Measurements from ENCODE around the gene EVPL.
"Not testable (repeated sequence)": the region's sequence is repeated elsewhere in the genome, so short reads cannot be mapped to it uniquely, and the experiment has no call there.

EVPL gene

DNA sequence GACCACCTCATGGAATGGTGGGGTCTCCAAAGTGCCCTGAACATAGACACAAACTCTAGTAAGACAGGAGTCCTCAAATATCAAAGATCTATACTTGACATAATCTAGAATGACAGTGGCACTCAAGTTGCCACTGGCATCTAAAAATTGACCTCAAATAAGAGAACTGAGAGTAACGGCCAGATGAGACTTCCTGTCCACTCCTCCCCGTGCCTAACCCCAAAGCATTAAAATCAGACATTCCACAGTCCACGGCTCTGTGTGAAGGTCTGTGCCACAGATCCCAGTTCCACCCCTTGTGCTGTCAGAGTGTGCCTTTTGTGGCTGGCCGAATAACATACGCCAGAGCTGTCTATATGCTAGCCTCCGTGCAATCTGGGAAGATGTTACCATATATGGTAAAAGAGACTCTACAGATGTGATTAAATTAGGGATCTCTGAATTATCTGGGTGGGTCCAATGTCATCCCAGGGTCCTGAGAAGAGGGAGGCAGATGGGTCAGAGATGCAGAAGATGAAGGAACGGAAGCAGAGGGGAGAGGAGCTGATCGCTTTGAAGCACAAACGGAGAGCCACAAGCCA is 21.0 kb upstream of the EVPL start:
- DNase-seq (ENCODE audit: low read depth, low spot score): no peak

DNA sequence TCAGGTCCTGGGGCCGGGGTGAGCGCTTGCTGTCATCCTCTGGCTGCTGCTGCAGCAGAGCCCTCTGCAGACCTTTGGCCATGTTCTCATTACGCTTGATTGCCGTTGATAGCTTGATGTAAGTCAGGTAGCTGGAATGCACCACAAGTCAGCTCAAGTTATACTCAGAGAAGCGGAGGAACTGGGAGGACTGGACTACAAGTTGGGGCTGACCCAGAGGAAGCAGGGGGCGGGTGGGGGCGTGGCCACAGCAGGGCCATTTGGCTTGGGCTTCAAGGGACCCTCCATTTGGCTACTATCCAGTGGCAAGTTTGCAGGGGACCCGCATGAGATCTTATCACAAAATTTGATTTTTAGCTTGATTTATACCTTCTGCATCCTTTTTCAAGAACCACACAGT is 19.0 kb upstream of the EVPL start:
- no peak for DNase-seq (ENCODE audit: low read depth, low spot score)

DNA sequence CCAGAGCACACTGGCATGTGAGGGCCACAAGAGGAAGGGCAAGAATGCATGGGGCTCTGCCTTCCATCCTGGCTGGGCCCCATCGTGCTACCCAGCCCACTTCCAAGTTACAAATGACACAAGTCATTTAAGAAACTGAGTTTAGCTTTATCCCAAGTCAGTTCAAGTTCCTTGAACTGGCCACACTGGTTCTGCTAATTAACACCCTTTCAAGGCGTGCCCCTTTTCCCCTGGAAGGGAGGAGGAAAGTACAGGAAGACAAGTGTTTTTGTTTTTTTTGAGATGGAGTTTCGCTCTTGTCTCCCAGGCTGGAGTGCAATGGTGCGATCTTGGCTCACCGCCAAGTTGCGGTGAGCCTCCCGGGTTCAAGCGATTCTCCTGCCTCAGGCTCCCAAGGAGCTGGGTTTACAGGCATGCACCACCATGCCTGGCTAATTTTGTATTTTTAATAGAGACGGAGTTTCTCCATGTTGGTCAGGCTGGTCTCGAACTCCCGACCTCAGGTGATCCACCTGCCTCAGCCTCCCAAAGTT is 17.4 kb upstream of the EVPL start:
- not testable (repeated sequence) for DNase-seq (ENCODE audit: low read depth, low spot score)

DNA sequence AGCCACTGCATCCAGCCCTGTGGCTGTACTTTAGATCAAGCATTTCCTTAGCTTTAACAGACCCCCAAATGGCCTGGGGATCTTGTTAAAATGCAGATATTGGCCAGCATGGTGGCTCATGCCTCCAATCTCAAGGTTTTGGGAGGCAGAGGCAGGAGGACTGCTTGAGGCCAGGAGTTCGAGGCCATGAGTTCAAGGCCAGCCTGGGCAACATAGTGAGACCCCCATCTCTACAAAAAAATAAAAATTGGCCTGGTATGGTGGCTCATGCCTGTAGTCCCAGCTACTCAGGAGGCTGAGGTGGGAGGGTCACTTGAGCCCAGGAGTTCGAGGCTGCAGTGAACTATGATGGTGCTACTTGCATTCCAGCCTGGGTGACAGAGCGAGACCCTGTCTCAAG is 15.8 kb upstream of the EVPL start:
- not testable (repeated sequence) for DNase-seq (ENCODE audit: low read depth, low spot score)

DNA sequence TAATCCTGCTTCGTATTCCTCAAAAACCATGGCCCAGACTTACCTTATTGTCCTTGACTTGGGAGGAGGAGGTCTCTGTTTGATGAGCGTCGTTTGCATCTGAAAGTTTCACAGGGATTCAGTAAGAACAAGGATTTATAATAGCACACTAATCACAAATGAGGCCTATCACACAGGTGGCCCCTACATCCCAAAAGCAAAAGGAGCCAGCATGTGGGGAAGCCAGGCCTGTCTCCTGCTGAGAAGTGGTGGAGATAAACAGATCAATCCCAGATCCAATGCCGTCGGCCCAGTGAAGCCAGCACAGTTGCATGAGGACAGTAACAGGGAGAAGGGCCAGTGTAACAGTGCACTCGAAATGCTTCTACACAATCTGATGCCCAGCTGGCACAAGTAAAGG is 13.3 kb upstream of the EVPL start:
- DNase-seq (ENCODE audit: low read depth, low spot score): no peak

DNA sequence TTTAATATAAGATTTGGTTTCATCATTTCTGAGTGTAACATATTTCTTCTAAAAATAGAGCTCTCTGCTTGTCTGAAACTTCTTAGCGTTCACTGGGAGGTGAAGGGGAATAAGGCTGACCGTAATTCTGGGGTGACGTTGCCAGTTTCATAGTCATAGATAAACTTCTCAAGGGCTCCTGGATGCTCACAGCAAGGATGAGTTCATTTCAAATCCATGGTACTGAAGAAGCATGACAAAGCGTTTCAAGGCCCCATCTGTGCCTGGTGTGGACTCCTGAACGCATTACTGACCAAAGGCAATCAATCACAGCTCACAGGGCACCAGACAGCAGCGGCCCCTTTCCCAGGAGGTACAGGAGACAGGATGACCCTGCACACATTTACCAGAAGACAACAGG is 12.0 kb upstream of the EVPL start:
- no peak for DNase-seq (ENCODE audit: low read depth, low spot score)

DNA sequence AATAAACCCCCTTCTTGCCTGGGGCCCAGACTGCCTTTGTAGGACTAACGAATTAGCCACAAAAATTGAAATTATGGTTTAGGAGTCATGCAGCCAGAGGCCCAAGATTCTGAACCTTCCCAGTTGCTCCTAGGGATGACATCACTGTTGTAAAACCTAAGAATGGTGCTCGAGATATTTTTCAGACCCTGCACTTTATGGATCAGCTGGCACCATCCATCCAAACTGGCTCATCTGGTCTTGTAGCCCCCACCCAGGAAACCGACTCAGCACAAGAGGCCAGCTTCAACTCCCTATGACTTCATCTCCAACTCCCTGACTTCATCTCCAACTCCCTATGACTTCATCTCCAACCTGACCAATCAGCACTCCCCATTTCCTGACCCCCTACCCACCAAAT is 10.9 kb upstream of the EVPL start:
- DNase-seq (ENCODE audit: low read depth, low spot score): no peak

DNA sequence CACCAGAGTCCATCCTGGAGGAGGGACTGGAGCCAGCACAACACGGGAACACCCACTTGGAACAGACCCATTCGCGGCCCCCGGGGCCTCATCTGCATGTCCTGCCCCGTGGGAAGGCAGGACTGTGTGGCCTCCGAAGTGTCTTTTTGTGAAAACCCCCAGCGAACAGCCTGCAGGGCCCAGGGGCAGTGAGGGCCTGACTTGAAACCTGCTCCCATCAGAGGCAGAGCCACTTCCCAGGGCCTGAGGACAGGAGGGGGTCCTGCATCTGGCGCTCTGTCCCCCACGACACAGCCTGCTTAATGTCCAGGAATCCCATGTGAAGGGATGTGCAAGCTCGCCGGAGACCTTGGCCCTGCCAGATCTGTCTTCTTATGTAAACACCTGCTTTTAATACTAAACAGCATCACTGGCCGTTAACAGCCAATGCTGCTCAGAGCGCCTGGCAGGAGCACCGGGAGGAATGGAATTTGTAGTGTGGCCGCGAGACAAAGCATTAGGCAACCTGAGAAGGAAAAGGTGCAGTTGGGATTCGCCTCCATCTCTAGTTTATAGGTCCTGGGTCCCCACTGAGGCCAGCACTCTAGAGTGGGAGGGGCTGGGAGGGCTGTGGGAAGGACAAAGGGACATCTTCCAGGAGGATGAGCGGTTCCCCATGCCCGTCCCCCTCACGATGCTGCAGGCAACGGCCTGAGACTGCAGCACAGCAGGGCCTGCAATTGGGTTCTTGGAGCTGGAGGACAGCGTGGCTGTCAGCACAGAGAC is 9.6 kb upstream of the EVPL start:
- DNase-seq (ENCODE audit: low read depth, low spot score): no peak

DNA sequence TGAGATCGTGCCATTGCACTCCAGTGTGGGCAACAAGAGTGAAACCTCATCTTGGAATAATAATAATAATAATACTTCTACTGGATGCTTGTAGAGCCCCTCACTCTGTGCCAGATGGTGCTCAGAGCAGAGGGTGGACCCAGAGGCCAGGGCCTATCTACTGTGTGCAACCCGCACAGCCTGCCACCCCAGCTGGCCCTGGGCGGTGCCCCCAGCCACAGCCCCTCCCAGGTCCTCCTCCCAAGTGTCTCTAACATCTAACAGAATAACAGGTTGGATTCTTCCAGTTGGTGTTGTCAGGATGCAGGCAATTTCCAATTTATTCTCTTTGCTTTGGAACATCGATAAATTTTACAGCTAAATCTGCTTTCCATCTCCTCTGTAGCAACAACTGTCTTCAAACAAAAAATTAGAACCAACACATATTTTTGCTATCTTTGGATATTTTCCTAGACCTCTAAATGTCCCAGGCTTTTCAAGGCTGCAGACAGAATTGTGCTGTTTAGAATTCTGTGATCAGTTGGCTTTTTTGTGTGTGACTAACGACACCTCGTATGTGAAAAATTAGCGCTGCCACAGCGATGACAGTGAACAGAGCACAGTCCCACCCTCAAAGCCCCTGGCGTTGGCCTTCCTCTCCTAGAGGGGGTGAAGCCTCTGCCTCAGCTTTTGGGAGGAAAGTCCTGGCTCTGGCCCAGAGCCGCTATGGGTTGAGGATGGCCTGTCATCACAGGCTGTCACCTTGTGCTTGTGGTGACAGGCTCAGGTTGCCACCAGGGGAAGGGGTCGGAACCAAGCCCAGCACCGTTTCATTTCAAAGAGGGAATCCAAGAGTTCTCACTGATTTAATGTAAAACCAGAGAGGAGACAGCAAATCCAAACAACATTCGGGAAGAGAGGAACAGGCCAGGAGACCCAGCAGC is 7.6 kb upstream of the EVPL start:
- no peak for DNase-seq (ENCODE audit: low read depth, low spot score)

DNA sequence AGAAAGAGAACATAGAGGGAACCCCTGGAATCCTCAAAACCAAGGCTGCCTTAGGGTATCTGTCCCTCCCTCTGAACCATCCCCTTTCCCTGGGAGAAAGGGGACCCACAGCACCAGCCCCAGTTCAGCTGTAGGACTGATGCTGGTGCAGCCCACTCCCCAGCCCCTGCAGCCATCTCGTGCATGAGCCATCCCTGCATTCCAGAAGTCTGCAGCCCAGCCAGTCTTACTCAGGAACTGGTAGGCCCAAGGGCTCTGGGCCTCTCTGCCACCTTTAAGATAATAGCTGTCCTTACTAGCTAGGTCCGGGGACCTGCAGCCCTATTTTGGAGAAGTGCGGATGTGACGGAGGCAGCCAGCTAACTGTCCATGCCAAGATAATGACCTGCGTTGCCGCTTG is 6.0 kb upstream of the EVPL start:
- no peak for DNase-seq (ENCODE audit: low read depth, low spot score)

DNA sequence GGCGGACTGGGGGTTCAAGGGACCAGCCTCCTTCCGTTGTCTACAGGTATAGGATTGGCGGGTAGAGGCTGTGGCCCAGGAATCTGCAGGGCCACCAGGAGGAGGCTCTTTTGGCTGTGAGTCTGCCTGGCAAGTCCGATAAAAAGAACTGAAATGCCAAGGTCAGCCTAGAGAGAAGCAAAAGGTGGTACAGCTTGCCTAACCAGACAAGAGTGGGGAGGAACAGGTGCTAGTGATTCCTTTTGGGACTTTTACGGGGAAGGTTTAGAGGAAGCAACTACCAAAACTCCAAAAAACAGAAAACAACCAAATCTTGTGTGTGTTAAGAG is 5.6 kb upstream of the EVPL start:
- no peak for DNase-seq (ENCODE audit: low read depth, low spot score)

DNA sequence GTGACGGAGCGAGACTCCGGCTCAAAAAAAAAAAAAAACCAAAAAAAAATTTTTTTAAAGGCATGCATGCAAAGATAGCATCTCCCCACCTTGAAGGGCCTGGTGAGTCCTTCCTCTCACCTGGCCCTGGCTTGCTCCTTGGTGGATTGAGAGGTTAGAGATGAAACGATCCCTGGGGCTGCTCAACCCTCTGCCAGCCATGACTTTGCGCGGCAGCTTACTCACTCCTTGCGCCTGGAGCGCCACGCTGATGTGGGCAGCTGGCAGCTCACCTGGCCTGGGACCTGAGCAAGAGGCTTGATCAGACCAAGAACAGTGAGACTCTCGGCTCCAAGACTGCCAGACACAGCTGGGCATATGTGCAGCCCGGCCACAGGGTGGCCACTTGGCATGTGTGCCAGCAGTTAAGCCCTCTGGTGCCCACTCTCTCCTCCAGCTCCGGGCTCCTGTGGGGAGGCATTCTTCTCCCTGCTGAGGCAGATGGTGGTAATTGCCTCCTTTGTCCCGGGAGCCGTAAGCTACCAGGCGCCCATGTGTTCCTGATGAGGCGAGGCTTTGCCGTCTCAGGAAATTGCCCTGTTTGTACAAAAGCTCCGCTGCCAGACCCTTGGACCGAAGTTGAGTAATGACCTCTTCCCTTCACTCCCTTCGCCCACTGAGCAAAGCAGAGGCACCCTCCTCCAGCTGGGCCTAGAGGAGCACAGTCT is 5.1 kb upstream of the EVPL start:
- DNase-seq (ENCODE audit: low read depth, low spot score): no peak

DNA sequence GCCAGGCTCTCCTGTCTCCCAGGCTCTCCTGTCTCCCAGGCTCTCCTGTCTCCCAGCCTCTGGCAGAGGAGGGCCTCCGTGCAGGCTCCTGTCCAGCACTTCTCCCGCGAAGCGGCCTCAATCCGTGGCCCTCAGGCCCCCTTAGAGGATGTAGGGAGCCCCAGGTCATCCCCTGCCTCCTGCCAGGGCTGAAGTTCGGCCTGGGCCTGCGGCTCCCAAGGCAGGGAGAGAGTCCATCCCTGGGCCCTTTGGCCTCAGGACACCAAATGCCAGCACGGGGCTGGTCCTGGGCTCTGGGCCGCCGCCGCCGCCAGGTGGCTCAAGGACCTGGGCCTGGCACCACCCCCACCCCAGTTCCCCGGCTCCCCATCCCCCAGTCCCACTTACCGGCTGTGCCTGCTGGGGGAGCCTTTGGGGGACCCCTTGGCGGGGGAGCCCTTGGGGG is 370 bp downstream of the EVPL start:
- no peak for DNase-seq (ENCODE audit: low read depth, low spot score)

DNA sequence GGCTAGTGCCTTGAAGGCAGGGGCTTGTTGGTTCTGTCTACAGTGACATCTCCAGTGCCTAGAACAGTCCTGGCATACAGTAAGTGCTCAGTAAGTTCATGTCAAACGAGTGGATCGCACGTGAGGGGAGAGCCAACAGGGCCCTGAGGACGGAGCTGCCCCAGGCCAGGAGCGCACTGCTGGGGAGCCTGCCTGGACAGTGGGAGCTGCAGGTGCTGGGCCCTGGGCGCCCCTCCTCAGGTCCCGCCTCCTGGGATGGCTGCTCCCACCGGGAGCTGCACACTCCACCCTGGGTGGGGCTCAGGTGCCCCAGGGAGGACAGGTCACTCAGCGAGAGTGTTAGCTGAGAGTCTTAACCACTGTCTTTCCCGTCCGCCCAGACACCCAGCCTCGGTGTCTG is 1.8 kb downstream of the EVPL start:
- no peak for DNase-seq (ENCODE audit: low read depth, low spot score)

DNA sequence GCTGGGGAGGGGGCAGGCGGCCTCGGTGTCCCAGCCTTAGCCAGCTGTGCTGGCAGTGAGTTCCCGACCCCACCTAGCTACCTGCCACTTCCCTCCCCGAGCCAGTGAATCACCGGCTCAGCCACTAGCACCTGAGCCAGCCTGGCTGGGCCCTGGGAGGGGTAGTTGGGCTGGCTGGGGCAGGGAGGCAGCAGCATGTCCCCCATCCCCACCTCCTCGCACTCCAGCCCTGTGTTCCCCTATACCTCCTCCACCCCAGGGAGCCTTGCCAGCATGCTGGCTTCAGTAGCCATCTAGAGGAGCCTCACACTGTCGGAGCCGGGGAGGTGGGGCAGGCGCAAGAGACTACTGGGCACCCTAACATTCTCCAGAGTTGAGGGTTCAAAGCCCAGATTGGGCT is 2.8 kb downstream of the EVPL start:
- no peak for DNase-seq (ENCODE audit: low read depth, low spot score)

DNA sequence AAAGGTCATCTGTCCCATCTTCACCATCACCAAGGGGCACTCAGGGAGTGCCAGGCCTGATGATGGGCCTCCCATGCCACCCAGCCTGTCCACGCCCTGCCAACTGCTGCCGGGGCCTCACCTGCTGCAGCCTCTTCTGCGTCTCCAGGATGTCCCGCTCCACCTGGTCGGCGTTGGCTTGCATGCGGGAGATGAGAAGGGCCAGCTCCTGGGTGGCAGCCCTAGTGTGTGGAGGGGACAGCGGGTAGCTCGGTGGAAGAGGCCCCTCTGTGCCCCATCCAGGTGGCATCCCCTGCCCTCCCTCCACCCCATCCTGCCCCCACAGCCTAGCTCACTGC is 3.2 kb downstream of the EVPL start:
- DNase-seq (ENCODE audit: low read depth, low spot score): no peak

DNA sequence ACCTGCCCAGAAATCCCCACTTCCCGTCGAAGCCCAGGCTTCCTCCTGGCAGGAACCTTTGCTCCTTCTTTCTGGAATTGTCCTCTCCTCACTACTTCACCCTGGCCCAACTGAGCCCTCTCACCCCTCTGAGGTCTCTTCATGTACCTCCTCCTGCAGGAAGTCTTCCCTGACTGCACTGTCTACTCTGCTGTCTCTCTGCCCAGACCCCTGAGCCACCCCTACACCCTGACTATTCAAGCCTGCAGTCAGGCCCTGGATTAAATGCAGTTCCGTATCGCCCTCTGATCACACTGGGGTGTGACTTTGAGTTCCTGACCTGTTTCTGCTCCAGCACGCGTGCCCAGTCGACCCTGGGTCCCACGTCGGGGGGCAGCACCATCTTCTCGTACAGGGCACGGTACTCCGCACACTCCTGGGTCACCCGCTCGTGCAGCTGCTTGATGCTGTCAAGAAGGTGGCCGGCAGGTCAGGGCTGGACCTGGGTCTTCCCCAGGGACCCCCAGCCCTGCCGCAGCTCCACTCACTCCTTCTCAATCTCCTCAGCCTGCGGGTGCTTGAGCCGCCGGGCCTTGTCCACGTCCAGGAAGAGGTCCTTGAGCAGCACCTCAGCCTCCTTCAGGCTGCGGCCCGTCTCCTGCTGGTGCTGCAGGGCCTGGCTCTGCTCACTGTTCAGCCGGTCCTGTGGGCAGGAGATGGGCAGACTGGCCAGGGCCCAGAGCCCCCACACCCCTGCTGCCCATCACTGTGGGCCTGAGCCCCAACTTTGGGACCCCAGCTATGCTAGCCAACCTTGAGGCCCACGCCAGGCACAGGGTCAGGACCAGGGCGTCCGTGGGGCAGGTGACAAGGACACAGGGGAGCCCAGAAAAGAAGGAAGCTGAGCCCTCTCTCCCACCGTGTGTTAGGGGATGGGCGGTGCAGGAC is 3.9 kb downstream of the EVPL start:
- DNase-seq (ENCODE audit: low read depth, low spot score): no peak

DNA sequence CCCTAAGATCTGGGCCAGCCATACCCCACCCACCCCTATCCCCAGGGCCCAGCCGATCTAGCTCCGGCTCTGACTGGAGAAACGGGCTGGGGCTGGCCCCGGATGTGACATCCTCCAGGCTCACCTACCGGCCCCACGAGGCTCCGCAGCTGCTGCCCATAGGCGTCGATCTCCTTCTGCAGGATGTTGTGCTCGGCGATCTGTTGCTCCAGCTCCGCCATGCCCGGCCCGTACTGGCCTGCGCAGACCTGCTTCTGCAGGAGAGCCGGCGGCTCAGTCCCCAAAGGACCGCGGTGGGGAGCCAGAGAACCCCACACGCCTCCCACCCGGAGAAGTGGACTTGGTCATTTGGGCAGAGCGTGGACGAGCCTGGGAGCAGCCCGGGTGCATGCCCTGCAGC is 4.8 kb downstream of the EVPL start:
- no peak for DNase-seq (ENCODE audit: low read depth, low spot score)

DNA sequence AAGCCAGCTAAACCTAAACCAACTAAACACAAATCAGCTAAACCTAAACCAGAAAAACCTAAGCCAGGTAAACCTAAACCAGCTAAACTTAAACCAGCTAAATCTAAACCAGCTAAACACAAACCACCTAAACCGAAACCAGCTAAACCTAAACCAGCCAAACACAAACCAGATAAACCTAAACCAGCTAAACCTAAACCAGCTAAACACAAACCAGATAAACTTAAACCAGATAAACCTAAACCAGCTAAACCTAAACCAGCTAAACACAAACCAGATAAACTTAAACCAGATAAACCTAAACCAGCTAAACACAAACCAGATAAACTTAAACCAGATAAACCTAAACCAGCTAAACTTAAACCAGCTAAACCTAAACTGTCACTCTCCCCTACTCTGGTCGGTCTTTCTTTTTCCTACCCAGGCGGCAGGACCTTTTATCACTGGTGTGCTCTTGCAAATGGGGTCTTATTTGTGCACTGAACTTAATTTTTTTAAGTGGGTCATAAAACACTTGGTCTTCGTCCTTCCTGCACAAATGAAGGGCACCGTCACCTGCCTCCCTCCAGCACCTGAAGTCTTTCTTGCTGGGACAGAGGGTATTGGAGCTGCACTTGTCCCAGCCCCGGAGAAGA is 7.2 kb downstream of the EVPL start:
- no peak for DNase-seq (ENCODE audit: low read depth, low spot score)

DNA sequence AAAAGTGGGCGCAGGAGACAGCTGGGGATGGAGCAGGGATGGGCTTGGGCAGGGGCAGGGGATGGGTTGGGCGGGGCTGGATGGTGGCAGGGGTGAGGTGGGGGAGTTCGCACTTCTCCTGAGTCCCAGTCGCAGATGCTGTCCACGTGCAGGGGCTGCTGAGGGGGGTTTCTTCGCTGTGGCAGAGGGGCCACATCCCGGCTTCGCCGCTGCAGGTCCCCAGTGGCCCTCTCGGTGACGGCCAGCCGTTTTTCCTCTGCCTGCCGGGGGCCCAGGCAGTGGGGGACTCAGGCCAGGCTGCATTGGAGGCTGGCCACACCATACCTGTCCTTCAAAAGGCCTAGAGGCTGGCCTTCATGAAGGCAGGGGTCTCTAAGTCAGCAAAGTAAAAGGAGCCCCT is 8.3 kb downstream of the EVPL start:
- DNase-seq (ENCODE audit: low read depth, low spot score): no peak

DNA sequence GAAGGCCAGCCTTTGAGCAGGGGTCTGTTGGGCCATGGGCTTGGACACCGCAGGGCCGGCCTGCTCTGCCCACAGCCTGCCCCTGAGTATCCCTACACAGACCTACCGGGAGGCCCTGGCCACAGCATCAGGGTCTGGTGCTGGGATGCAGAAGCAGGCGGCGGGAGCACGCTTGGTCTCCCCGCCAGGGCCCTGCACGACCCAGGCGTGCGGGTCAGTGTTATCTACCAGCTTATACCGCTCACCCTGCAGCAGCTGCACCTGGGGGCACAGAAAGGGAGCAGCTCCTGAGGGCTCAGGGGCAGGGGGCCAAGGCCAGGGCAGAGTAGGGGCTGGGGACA is 8.8 kb downstream of the EVPL start:
- DNase-seq (ENCODE audit: low read depth, low spot score): no peak
